Measurements from ENCODE around the gene HAO1. TPM values are rescaled to one million over a fixed set of nuclear protein-coding genes. Genes with fewer than 3 reads are reported as not detected.

HAO1 gene
- total RNA-seq, 4 donors from 2014 or later, result 0.53 to 1.1 TPM; not detected in 2

- Histone ChIP-seq H3K27me3 (no peaks in the 10 kb centered on the region), H3K27ac (no peak overlapping the region), H3K9me3 (no peaks in the 10 kb centered on the region), H3K4me1 (no peaks in the 10 kb centered on the region), H3K36me3 (peaks cover 0 to 32% (median 0%) of the 10 kb centered on the region in 3 donors), H3K4me3 (no peak overlapping the region)
- DNase-seq, result no peak
- TF ChIP-seq POLR2A (IDR thresholded peaks at IDR 0.05), result no peak
- peak in 5 of 6 experiments; percentile 12 to 48 (median 38) for TF ChIP-seq CTCF (IDR thresholded peaks at IDR 0.05)
These were observed 40.2 kb upstream of the HAO1 start for GRCh38 chr20:7980332-7981046.

GRCh38 chr20:7977709-7978108 lies 37.5 kb upstream of the HAO1 start:
- no peak for TF ChIP-seq CTCF (IDR thresholded peaks at IDR 0.05)
- no peak for TF ChIP-seq POLR2A (IDR thresholded peaks at IDR 0.05)
- H3K9me3 ChIP-seq, result no peaks in the 10 kb centered on the region
- no peaks in the 10 kb centered on the region for H3K4me1 ChIP-seq
- H3K27ac ChIP-seq, result no peak overlapping the region
- no peaks in the 10 kb centered on the region for H3K27me3 ChIP-seq
- peaks cover 0 to 21% (median 0%) of the 10 kb centered on the region in 3 donors for H3K36me3 ChIP-seq
- H3K4me3 ChIP-seq, result no peak overlapping the region
- no peak for DNase-seq

GRCh38 chr20:7975851-7976414 lies 35.7 kb upstream of the HAO1 start:
- Histone ChIP-seq H3K36me3 (peaks cover 0 to 7% (median 0%) of the 10 kb centered on the region in 3 donors), H3K4me3 (no peak overlapping the region), H3K9me3 (no peaks in the 10 kb centered on the region), H3K27ac (no peak overlapping the region), H3K27me3 (no peaks in the 10 kb centered on the region), H3K4me1 (no peaks in the 10 kb centered on the region)
- TF ChIP-seq CTCF (IDR thresholded peaks at IDR 0.05) (no peak), POLR2A (IDR thresholded peaks at IDR 0.05) (no peak)
- DNase-seq, result no peak

GRCh38 chr20:7974785-7975435 lies 34.7 kb upstream of the HAO1 start:
- no peak for TF ChIP-seq POLR2A (IDR thresholded peaks at IDR 0.05)
- no peak for TF ChIP-seq CTCF (IDR thresholded peaks at IDR 0.05)
- no peaks in the 10 kb centered on the region for H3K9me3 ChIP-seq

GRCh38 chr20:7971536-7972280 lies 31.4 kb upstream of the HAO1 start:
- Histone ChIP-seq H3K36me3 (no peaks in the 10 kb centered on the region), H3K27me3 (no peaks in the 10 kb centered on the region), H3K4me3 (no peak overlapping the region), H3K9me3 (no peaks in the 10 kb centered on the region), H3K27ac (no peak overlapping the region), H3K4me1 (no peaks in the 10 kb centered on the region)
- DNase-seq, result no peak
- TF ChIP-seq CTCF (IDR thresholded peaks at IDR 0.05), result no peak
- TF ChIP-seq POLR2A (IDR thresholded peaks at IDR 0.05), result no peak

More at GRCh38 chr20:7974785-7975435, 34.7 kb upstream of the HAO1 start:
- Histone ChIP-seq H3K4me1 (no peaks in the 10 kb centered on the region), H3K4me3 (no peak overlapping the region), H3K27me3 (no peaks in the 10 kb centered on the region), H3K27ac (no peak overlapping the region), H3K36me3 (peaks cover 0 to 7% (median 0%) of the 10 kb centered on the region in 3 donors)
- no peak for DNase-seq
